ENCODE data around the gene TBC1D24. TPM values are rescaled to one million over a fixed set of nuclear protein-coding genes. Genes with fewer than 3 reads are reported as not detected.

TBC1D24 gene
- total and polyA plus RNA-seq, 9 of the 15 experiments (the other 6 are each of a cell fraction or from before 2014, with no cell fraction given): 1.7 to 22.6 (median 7.2) TPM

- H3K27ac ChIP-seq (ENCODE audit: extremely low read depth, low read depth, low read length): no peak overlapping the region
- in situ Hi-C loops (cut with MboI) (no loop called here), intact Hi-C loops (cut with micrococcal nuclease) (no loop called here)
- TF ChIP-seq HNRNPL (IDR thresholded peaks at IDR 0.05; ENCODE audit: low read depth, low read length): peak; percentile 41; the same call in 1 of the 2 replicates
- no peak for TF ChIP-seq CBX5 (IDR thresholded peaks at IDR 0.05; ENCODE audit: borderline replicate concordance, low read depth)
- TF ChIP-seq SAP30 (IDR thresholded peaks at IDR 0.05; ENCODE audit: borderline replicate concordance, insufficient read depth, low read depth, low read length, poor library complexity, severe bottlenecking): no peak
- H3K79me2 ChIP-seq (ENCODE audit: control insufficient read depth, insufficient read depth, low read length): peaks cover 33% of the 10 kb centered on the region
- FAIRE-seq (no peak), ATAC-seq (no peak), DNase-seq (ENCODE audit: extremely low read depth in 1 of 4, low spot score in 3 of 4) (no peak)
- no peaks in the 10 kb centered on the region for H3K36me3 ChIP-seq (ENCODE audit: control insufficient read depth, insufficient read depth, low read length)
- POLR2A ChIA-PET: interaction anchor here (1.0 kb wide), 1 partner anchor 13 kb away, joined by 3 read pairs; no protein-coding TSS in a partner anchor
- H3K27me3 ChIP-seq (ENCODE audit: control insufficient read depth in 2 of 2, insufficient read depth in 2 of 2, low read length in 2 of 2): no peaks in the 10 kb centered on the region
- CTCF ChIA-PET (ENCODE audit: low intra/inter-chr PET ratio): no interaction called here
- no peaks in the 10 kb centered on the region for H3K9me3 ChIP-seq (replicated peaks; ENCODE audit: control insufficient read depth, insufficient read depth, low read depth, low read length)
- no peaks in the 10 kb centered on the region for H3K9me1 ChIP-seq (ENCODE audit: control insufficient read depth, insufficient read depth, low read length)
- WGBS (ENCODE audit: insufficient coverage, low coverage, missing lambda C conversion rate): 87% methylated on average over 22 of the region's 27 CpGs
- BruUV-seq (replicated peaks): no TSS peak
- H2AFZ ChIP-seq (ENCODE audit: low read depth, low read length): no peak overlapping the region
- peaks cover 3% of the 10 kb centered on the region; the same call in 1 of the 2 replicates for H4K20me1 ChIP-seq (replicated peaks; ENCODE audit: control insufficient read depth, insufficient read depth, low read length)
- peaks cover 20 to 93% of the 10 kb centered on the region in 2 experiments for H3K4me1 ChIP-seq (replicated peaks in 1 of 2; ENCODE audit: control insufficient read depth in 2 of 2, insufficient read depth in 2 of 2, low read length in 2 of 2)
- no peak overlapping the region for H3K4me3 ChIP-seq
- H3K9ac ChIP-seq (ENCODE audit: insufficient read depth in 1 of 2, low read depth in 2 of 2, low read length in 2 of 2): peak overlapping the region in 1 of 2 experiments; percentile 98; a peak in 1 of 4 replicates
- no peak overlapping the region for H3K4me2 ChIP-seq (ENCODE audit: insufficient read depth, low read length)
Measured at GRCh38 chr16:2472488-2472864, 2.5 kb upstream of the TBC1D24 start.

- Histone ChIP-seq H3K9me3 (replicated peaks; ENCODE audit: control insufficient read depth, insufficient read depth, low read depth, low read length) (no peaks in the 10 kb centered on the region), H3K4me1 (replicated peaks in 1 of 2; ENCODE audit: control insufficient read depth in 2 of 2, insufficient read depth in 2 of 2, low read length in 2 of 2) (peaks cover 25 to 93% of the 10 kb centered on the region in 2 experiments), H3K9ac (ENCODE audit: insufficient read depth in 1 of 2, low read depth in 2 of 2, low read length in 2 of 2) (peak overlapping the region in 1 of 2 experiments; percentile 98; a peak in 2 of 4 replicates), H3K27ac (ENCODE audit: extremely low read depth, low read depth, low read length) (no peak overlapping the region), H3K4me3 (peak overlapping the region; percentile 76; the same call in 1 of the 2 replicates), H2AFZ (ENCODE audit: low read depth, low read length) (no peak overlapping the region), H3K36me3 (ENCODE audit: control insufficient read depth, insufficient read depth, low read length) (no peaks in the 10 kb centered on the region; the same call in 2 of the 3 replicates), H3K27me3 (ENCODE audit: control insufficient read depth in 2 of 2, insufficient read depth in 2 of 2, low read length in 2 of 2) (no peaks in the 10 kb centered on the region), H3K4me2 (ENCODE audit: insufficient read depth, low read length) (peak overlapping the region; percentile 34; the same call in 1 of the 2 replicates), H4K20me1 (replicated peaks; ENCODE audit: control insufficient read depth, insufficient read depth, low read length) (peaks cover 3% of the 10 kb centered on the region; the same call in 1 of the 2 replicates), H3K79me2 (ENCODE audit: control insufficient read depth, insufficient read depth, low read length) (peaks cover 38% of the 10 kb centered on the region), H3K9me1 (ENCODE audit: control insufficient read depth, insufficient read depth, low read length) (no peaks in the 10 kb centered on the region)
- TSS peak; percentile 37 for BruUV-seq (replicated peaks)
- POLR2A ChIA-PET: interaction anchor here (1.0 to 1.4 kb wide), 2 partner anchors 13 to 29 kb away, joined by 3 read pairs; no protein-coding TSS in a partner anchor
- TF ChIP-seq MTA2 (IDR thresholded peaks at IDR 0.05; ENCODE audit: low read depth): no peak
- TF ChIP-seq POLR2G (IDR thresholded peaks at IDR 0.05; ENCODE audit: low read depth, low read length): peak; percentile 45
- peak; percentile 96 for TF ChIP-seq ZBTB33 (CRISPR knock-in tag; IDR thresholded peaks at IDR 0.05)
- FAIRE-seq: no peak
- in situ Hi-C loops (cut with MboI) (no loop called here), intact Hi-C loops (cut with micrococcal nuclease) (no loop called here)
- DNase-seq (ENCODE audit: extremely low read depth in 1 of 4, low spot score in 3 of 4): no peak
- CTCF ChIA-PET (ENCODE audit: low intra/inter-chr PET ratio): interaction anchor here (1.1 kb wide), 1 partner anchor 29 kb away, joined by 3 read pairs; no protein-coding TSS in a partner anchor
- no peak for ATAC-seq
- WGBS (ENCODE audit: insufficient coverage, low coverage, missing lambda C conversion rate): 82% methylated on average over 8 of the region's 14 CpGs
Measured at GRCh38 chr16:2472885-2473445, 2.0 kb upstream of the TBC1D24 start.
